Parathyroid adenoma (tissue), 2 donors: ENCODE data around the gene TULP3.
"Not testable (repeated sequence)": the region's sequence is repeated elsewhere in the genome, so short reads cannot be mapped to it uniquely, and the experiment has no call there.

ENCODE experiments used
- H2AFZ ChIP-seq: fragments of 300-600 bp; sonication (generic); one replicate; pipeline ENCODE4 v1.7.0; 2017; ENCODE audit warnings: antibody characterized with exemption, mild to moderate bottlenecking
- H3K27ac ChIP-seq: fragments of 300-600 bp; sonication (generic); one replicate; pipeline ENCODE4 v1.7.0; 2017
- H3K27me3 ChIP-seq: fragments of 300-600 bp; sonication (generic); one replicate; pipeline ENCODE4 v1.7.0; 2017; ENCODE audit warnings: low read length; ENCODE audit not compliant: control insufficient read depth, insufficient read depth
- H3K36me3 ChIP-seq: fragments of 300-600 bp; sonication (generic); one replicate; pipeline ENCODE4 v1.7.0; 2017; ENCODE audit warnings: low read length; ENCODE audit not compliant: control insufficient read depth, insufficient read depth
- H3K4me1 ChIP-seq: fragments of 300-600 bp; sonication (generic); one replicate; pipeline ENCODE4 v1.7.0; 2017; ENCODE audit warnings: control low read depth
- H3K4me2 ChIP-seq: fragments of 300-600 bp; sonication (generic); one replicate; pipeline ENCODE4 v1.7.0; 2017; ENCODE audit warnings: low read length
- H3K4me3 ChIP-seq: fragments of 300-600 bp; sonication (generic); one replicate; pipeline ENCODE4 v1.7.0; 2017; ENCODE audit warnings: low read depth, low read length
- H3K79me2 ChIP-seq: fragments of 300-600 bp; sonication (generic); one replicate; pipeline ENCODE4 v1.7.0; 2017; ENCODE audit warnings: control low read depth
- H3K9ac ChIP-seq: fragments of 300-600 bp; sonication (generic); one replicate; pipeline ENCODE4 v1.7.0; 2017; ENCODE audit warnings: mild to moderate bottlenecking
- H3K9me3 ChIP-seq: fragments of 300-600 bp; sonication (generic); one replicate; pipeline ENCODE4 v1.7.0; 2017; ENCODE audit warnings: low read length; ENCODE audit not compliant: control insufficient read depth
- TF ChIP-seq, protein P1 (sequence below): fragments of 300-600 bp; sonication (generic); IDR thresholded peaks from one replicate; pipeline ENCODE4 v1.7.0; 2017; ENCODE audit warnings: antibody characterized with exemption, mild to moderate bottlenecking
- donor health status: primary hyperparathyroidism.

The TULP3 gene

DNA sequence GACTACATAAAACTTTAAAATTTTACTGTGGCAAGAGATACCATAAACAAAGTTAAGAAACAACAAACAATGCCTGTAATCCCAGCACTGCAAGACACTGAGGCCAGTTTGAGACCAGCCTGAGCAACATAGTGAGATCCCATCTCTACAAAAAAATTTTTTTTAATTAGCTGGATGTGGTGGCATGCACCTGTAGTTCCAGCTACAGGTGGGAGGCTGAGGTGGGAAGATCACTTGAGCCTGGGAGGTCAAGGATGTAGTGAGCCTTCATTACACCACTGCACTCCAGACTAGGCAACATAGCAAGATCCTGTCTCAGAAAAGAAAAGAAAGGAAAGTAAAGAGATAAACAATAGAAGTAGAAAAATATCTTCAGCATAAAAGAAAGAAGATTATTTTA is 30.5 kb upstream of the TULP3 start:
- Histone ChIP-seq H3K36me3 (no peaks in the 10 kb centered on the region), H3K27me3 (no peaks in the 10 kb centered on the region), H3K4me2 (no peak overlapping the region), H3K9ac (no peak overlapping the region), H3K9me3 (no peaks in the 10 kb centered on the region), H3K27ac (no peak overlapping the region), H3K79me2 (no peaks in the 10 kb centered on the region), H3K4me1 (no peaks in the 10 kb centered on the region), H2AFZ (no peak overlapping the region), H3K4me3 (no peak overlapping the region)
- TF ChIP-seq, protein P1, sequence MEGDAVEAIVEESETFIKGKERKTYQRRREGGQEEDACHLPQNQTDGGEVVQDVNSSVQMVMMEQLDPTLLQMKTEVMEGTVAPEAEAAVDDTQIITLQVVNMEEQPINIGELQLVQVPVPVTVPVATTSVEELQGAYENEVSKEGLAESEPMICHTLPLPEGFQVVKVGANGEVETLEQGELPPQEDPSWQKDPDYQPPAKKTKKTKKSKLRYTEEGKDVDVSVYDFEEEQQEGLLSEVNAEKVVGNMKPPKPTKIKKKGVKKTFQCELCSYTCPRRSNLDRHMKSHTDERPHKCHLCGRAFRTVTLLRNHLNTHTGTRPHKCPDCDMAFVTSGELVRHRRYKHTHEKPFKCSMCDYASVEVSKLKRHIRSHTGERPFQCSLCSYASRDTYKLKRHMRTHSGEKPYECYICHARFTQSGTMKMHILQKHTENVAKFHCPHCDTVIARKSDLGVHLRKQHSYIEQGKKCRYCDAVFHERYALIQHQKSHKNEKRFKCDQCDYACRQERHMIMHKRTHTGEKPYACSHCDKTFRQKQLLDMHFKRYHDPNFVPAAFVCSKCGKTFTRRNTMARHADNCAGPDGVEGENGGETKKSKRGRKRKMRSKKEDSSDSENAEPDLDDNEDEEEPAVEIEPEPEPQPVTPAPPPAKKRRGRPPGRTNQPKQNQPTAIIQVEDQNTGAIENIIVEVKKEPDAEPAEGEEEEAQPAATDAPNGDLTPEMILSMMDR: no peak

DNA sequence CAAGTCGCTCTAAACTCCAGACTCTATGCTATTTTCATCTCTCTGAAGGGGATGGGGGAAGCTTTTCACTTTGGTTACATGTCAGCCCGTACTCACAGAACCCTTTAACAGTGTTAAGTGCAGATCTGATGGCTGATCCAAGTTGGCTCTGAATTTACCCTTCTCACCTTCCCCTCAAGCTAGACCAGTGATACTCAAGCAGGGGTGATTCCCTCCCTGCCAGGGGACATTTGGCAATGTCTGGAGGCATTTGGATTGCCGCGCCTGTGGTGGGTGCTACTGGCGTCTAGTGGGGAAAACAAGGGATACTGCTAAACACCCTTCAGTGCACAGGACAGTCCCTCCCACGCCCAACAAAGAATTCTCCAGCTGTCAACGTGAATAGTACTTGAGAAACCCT is 27.8 kb upstream of the TULP3 start:
- Histone ChIP-seq H3K27ac (no peak overlapping the region), H3K4me2 (no peak overlapping the region), H3K4me1 (no peaks in the 10 kb centered on the region), H3K27me3 (no peaks in the 10 kb centered on the region), H3K9me3 (no peaks in the 10 kb centered on the region), H3K79me2 (no peaks in the 10 kb centered on the region), H3K36me3 (no peaks in the 10 kb centered on the region), H3K4me3 (no peak overlapping the region), H2AFZ (no peak overlapping the region), H3K9ac (no peak overlapping the region)
- TF ChIP-seq, protein P1: no peak

DNA sequence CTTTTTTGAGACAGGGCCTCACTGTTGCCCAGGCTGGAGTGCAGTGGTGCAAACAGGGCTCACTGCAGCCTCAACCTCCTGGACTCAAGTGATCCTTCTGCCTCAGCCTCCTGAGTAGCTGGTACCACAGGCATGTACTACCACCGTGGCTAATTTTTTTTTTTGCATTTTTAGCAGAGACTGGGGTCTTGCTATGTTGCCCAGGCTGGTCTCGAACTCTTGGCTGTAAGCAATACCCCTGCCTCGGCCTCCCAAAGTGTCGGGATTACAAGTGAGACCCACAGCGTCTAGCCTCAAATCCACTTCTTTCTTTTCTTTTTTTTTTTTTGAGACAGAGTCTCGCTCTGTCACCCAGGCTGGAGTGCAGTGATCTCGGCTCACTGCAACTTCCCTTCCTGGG is 27.3 kb upstream of the TULP3 start:
- H3K36me3 ChIP-seq, H3K9ac ChIP-seq, H2AFZ ChIP-seq, H3K4me3 ChIP-seq, H3K79me2 ChIP-seq, H3K4me2 ChIP-seq, H3K4me1 ChIP-seq, H3K9me3 ChIP-seq, H3K27ac ChIP-seq, H3K27me3 ChIP-seq: not testable (repeated sequence)

DNA sequence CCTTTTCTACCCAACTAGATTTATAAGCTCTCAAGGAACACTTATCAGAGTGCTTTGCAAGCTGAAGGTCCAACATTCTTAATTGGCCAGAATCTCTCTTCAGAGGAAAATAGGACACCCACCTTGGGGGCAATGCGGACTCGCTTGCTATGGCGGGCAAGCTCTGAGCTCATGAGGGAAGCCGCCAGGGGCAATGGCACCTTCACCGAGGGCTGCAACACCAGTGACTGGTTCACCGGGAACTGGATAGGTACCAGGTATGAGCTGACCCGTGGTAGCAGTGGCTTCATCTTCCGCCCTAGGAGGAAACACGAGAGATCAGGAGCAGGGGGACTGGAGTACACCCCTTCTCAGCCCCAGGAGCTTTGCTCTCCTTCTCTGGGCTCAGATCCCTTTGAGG is 26.5 kb upstream of the TULP3 start:
- Histone ChIP-seq H3K27ac (no peak overlapping the region), H2AFZ (no peak overlapping the region), H3K4me2 (no peak overlapping the region), H3K9me3 (no peaks in the 10 kb centered on the region), H3K4me1 (no peaks in the 10 kb centered on the region), H3K79me2 (no peaks in the 10 kb centered on the region), H3K36me3 (no peaks in the 10 kb centered on the region), H3K4me3 (no peak overlapping the region), H3K9ac (no peak overlapping the region), H3K27me3 (no peaks in the 10 kb centered on the region)
- TF ChIP-seq, protein P1: no peak

GRCh38 chr12:2868986-2869632 is 21.6 kb upstream of the TULP3 start:
- not testable (repeated sequence) for H2AFZ ChIP-seq, H3K9me3 ChIP-seq, H3K4me3 ChIP-seq, H3K9ac ChIP-seq, H3K79me2 ChIP-seq, H3K4me2 ChIP-seq, H3K27ac ChIP-seq, H3K4me1 ChIP-seq, H3K36me3 ChIP-seq, H3K27me3 ChIP-seq
